Activated CD4-positive, alpha-beta T cell treated with anti-CD3 and anti-CD28 coated beads, Interleukin-2, Interleukin-6, amounts not matched to agents 100 ng/mL and 50 ng/mL, durations not matched to agents 16 hours and 8 hours (primary cell): ENCODE data around the gene USP4.
"Not testable (repeated sequence)": the region's sequence is repeated elsewhere in the genome, so short reads cannot be mapped to it uniquely, and the experiment has no call there.

ENCODE experiments used
- DNase-seq: peaks from one replicate; pipeline ENCODE4 v3.0.0-alpha.2; 2020

Gene USP4

DNA sequence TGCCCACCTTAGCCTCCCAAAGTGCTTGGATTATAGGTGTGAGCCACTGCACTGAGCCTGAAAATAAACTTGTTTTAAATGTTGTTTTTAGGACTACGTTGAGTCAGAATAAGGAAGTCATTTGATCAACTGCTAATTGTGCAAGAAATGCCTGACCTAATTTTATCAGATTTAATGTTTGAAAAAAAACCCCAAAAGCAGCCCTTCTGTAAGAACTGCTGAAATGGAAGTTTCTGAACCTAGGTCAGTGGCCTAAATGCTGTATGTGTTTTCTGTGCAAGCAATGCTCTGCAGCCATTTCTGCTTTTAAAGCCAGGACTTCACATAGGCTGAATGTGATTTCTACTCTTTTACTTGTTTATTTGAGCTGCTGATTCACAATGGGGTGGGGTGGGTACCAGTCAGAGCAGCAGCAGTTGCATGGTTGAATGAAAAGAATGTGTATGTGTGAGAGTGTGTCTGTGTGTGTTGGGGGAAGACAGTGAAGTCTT is 11.7 kb upstream of the USP4 start:
- DNase-seq = no peak

DNA sequence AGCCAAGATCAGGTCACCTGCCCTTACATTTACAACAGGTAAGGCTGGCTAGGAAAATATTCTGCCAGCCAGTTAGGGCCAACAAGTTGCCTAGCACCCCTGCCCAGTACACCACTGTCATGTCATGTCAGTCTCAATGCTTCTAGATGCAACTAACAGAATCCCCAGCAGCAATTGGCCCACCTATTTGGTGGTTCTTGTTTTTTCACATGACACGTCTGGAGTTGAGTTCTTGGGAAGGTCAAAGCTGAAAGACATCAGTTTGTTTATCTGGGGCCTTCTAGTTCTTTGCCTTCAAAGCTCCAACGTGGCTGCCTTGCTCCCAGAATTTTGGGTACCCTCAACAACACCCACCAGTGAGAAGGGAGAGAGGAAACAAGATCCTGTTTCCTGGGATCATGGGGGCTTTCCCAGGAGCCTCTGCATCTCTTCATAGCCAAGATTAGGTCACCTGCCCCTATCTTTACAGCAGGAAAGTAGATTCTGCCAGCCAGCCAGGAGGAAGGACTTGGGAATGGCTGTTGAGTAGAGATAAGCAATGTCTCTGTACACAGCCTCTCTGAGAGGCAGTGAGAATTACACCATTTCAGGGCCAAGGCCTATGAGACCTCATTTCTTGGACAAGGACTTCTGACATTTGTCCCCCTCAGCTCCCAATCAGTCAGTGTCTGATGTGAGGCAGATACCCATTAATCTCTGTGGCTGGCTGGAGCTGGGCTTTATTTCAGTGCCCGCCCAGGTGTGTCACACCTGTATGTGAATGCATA is 9.7 kb upstream of the USP4 start:
- no peak for DNase-seq

DNA sequence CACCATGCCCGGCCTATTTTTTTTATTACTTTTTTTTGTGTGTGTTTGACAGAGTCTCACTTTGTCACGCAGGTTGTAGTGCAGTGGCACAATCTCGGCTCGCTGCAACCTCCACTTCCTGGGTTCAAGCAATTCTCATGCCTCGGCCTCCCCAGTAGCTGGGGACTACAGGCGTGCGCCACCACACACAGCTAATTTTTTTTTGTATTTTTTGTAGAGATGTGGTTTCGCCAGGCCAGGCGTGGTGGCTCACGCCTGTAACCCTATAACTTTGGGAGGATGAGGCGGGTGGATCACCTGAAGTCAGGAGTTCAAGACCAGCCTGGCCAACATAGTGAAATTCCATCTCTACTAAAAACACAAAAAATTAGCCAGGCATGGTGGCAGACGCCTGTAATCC is 8.5 kb upstream of the USP4 start:
- not testable (repeated sequence) for DNase-seq

DNA sequence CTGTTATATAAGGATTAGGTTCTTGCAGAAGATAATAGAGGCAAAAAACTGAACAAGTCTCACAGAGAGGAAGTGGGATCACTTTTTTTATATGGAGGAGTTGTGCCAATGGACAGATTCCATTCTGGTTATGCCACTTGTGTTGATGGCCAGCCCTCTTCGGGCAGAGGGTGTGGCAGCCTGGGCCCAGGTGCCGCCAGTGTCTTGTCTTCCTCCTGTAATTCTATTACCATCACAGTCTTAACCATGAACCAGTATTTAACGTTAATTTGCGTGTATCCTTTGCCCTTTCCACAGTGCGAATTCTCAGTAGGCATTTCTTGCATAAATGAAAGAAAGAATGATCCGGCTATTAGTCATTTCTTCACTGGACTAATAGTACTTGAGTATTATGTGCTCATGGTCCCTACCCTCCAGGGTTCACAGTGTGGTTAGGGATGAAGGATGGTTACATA is 7.0 kb upstream of the USP4 start:
- no peak for DNase-seq

DNA sequence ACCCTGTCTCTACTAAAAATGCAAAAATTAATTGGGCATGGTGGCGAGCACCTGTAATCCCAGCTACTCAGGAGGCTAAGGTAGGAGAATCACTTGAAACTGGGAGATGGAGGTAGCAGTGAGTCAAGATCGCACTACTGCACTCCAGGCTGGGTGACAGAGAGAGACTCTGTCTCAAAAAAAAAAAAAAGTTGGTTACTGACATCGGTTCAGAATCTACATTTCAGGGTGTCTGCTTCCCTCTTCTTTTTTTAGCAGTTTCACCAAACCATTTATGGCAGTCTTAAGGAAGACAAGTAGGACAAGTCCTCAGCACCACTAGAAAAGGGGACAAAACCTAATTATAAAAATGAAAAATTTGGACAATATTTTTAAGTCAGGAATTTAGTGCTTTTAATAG is 3.3 kb upstream of the USP4 start:
- no peak for DNase-seq

DNA sequence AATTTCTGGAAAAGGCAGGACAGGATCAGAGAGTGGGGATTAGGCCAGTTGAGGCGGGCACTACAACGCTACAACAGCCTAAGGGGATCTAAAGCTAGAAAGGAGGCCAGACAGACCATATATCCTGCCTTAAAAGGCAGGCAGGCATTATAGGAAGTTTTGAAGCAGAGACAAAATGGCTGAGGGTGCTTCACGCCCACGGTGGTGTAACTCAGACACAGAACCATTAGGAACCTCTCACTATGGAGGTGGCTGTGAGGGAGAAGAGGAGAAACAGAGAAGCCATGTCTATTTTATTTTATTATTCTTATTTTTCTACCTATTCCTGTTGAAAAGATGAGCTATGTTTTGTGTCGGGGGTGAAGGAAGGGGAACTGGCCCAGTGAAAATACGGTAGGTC is 2.1 kb upstream of the USP4 start:
- DNase-seq = no peak

DNA sequence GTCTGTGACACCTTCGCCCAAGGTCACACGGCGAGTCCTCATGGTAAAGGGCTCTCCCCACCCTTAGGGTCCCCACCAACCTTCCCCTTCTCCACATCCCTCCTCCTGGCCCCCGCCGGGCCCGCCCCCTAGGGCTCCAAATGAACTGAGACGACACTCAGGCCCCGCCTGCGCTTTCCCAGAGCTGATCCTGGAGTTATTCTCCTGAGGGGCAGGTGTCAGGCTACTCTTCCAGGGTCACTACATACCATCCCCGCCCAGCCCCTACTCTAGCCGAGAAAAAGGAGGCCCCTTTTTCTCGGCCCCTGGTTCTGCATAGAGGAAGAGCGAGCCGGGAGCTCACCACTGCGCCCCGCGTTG is 292 bp downstream of the USP4 start:
- peak; percentile 30 for DNase-seq

DNA sequence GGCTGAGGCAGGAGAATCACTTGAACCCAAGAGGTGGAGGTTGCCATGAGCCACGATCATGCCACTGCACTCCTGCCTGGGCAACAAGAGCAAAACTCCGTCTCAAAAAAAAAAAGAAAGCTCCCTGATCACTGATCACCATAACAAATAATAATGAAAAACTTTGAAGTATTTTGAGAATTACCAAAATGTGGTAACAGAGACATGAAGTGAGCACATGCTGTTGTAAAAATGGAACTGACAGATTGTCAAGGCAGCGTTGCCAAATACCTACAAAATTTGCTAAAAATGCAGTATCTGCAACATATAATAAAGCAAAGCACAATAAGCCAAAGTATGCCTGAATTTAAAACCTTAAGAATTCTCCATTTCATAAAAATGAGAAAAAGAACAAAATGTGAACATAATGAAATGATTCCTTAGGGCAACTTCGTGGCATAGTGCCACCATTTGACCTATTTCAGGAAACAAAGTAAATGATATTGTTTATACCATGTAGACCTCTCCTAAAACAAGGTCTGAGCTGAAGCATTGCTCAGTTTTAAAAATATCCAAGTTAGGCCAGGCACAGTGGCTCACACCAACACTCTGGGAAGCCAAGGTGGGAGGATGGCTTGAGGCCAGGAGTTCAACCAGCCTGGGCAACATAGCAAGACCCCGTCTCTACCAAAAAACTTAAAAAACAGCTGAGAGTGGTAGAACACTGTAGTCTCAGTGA is 5.8 kb downstream of the USP4 start:
- no peak for DNase-seq

DNA sequence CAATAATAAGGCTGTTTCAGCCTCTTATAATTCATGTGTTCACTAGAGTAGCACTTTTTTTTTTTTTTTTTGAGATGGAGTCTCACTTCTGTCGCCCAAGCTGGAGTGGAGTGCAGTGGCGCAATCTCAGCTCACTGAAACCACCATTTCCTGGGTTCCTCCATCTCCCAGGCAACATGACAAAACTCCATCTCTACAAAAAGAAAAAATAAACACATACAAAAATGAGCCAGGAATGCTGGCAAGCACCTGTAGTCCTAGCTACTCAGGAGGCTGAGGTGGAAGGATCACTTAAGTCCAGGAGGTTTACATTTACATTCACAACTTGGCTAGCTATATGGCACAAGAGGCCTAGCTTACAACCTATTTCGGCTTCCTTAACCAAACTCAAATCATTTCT is 6.8 kb downstream of the USP4 start:
- DNase-seq = peak; percentile 40

DNA sequence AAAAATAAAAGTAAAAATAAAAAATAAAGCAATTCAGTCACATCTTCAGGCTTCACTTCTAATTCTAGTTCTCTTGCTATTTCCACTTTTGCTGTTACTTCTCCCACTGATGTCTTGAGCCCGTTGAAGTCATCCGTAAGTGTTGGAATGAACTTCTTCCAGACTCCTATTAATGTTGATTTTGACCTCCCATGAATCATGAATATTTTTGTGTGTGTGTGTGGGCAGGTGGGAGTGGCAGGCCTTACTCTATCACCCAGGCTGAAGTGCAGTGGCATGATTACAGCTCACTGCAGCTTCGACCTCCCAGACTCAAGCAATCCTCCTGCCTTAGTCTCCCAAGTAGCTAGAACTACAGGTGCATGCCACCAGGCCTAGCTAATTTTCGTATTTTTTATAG is 10.7 kb downstream of the USP4 start:
- DNase-seq = no peak

DNA sequence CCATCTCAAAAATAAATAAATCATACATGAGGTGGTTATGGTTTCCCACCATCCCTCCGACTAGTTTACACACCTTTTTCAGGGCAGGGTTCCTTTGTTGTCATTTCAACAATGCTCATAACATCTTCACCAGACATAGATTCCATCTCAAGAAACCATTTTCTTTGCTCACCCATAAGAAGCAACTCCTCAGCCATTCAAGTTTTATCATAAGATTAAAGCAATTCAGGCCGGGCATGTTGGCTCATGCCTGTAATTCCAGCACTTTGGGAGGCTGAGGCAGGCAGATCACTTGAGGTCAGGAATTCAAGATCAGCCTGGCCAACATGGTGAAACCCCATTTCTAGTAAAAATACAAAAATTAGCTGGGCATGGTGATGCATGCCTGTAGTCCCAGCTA is 11.5 kb downstream of the USP4 start:
- DNase-seq = not testable (repeated sequence)

DNA sequence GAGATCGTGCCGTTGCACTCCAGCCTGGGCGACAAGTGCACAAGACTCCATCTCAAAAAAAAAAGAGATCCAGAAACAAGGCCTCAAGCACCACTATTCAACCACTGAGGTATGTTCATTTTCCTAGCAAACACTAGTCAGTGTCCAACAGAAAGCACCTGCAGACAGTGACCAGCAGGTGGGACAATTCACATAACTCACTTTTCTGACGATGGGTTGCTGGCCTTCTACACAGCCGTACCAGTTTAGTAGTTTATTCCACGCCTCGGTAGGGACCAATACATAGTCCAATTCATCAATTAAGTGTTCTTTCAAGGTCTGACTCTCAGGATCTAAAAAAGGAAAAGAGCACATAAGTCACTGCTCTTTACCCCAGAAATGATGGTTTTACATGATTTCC is 12.4 kb downstream of the USP4 start:
- no peak for DNase-seq

DNA sequence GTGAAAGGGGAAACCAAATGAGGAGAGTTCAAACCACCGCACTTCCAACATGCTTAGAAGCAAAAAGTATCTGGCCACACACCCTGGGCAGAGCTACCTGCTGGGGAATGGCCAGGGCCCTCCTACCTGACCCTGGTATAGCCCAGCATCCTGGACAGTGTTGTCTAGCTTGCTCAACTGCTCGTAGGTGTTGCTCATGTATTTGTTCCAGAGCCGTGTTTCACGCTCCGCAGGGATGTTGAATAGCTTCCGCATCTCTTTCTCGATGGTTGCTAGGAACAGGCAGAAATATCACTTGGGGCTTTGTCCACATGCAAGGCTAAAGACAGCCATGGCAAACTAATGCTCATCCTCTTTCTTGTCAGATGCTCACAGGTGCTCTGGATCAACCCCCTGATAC is 15.1 kb downstream of the USP4 start:
- DNase-seq = no peak

DNA sequence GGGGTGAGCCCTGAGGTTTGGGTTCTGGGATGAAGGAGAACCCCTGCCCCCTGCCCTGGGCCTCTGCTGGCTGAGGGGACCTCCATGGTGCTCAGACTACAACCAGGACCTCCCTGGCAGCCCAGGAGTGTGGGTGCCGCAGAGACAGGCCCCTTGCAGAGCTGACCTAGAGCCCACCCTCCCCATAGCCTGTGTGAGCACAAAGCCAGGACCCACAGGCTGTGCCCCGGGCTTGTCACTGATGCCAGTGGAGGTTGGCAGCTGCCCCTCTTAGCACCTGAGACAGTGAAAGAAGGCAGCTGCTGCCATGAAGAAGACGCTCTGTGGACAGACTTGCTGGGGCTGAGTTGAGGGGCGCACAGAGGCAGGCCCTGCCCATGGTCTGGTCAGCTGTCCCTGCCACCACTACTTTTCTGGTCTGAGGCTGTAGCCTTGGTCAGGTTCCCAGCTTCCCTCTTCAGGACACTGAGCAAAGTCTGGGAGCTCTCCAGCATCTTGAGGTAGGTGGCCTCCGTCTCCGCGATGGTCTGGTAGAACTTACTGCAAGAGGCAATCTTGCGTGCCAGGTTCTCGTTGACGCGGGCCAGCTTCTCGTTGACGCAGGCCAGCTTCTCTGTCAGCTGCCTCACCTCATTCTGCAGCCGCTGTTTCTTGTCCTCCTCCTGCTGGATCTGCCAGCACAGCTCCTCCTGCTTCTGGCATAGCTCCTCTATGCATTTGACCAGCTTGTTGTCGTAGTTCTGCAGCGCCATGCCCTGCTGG is 23.0 kb downstream of the USP4 start:
- DNase-seq = no peak

DNA sequence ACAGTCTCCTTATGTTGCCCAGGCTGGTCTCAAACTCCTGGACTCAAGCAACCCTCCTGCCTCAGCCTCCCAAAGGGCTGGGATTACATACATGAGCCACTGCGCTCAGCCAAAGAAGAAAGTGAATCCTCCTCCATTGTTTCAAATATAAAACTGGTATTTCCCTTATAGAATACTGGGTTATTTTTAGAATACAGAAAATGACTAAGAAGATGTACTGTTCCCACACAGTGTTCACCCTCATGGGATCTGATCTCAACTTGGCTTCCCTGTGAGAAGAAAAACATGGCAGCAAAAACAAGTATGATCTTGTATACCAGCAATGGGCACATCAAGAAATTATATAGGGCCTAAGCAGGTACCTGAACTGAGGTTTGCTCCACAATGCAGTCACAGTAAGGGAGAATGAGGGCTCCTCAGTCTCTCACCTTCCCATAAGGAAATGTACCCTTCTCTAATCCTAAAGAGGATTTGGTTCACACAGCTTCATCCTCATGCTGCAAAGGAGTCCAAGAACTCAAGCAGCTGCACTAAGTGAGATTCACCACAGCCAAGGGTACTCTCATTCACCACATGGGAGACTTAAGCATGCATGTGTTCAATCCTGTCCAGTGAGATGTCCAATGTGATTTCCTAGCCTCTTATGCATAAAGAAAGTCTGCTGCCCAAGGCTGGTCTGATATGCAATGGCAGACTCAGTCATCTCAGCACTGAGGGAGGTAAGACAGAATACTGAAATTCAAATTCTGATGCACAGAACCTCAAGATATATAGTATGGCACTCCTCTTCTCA is 25.8 kb downstream of the USP4 start:
- no peak for DNase-seq

DNA sequence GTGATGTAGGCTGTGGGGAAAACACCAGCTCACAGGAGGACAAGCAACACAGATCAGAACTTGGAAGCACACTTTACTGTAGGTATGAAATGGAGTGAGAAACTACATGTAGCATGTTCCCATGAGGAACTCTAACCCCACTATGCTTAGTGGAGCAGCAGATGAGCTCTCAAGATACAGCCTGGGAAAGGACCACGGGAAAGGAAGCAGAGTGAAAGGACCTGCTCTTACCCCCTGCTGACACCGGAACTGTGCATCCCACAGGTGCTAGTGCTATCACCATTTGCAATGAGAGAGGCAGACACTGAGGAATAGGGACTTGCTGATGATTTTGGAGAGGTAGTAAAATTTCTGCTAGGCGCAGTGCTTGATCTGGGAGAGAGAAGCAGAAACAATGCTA is 28.6 kb downstream of the USP4 start:
- no peak for DNase-seq

DNA sequence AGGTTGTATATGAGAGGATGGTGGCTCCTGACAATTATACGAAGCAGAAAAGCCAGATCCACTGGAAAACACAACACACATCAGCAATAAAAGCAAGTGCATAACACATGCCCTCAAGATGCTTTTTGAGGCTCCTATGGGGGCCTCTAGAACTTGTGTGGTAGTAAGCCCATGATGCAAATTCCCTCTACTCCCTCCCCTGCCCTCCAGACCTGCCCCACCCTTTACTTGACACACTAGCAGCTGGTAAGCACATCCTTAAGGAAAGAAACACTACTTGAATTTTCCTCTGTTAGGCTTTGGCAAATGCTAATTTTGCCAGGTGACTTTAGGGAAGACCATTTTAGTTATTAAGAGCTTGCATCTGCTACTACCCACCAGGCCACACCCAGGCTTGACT is 29.2 kb downstream of the USP4 start:
- DNase-seq = no peak

DNA sequence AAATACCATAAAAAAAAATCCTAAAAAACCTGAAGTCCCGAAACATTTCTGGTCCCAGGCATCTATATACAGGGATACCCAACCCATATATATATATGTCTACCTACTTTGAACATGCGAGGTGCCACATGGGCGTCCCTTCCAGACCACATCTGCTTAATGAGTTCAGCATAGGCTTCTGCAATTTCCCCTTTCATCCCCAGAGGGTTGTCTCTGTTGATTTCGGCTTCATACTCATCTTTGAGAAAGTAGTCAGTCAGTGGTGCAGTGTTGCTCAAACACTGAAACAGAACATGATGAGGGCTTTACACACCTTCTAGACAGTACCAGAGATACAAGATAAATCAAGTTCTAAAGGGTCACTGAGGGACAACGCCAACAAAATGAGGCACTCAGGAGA is 34.2 kb downstream of the USP4 start:
- no peak for DNase-seq

DNA sequence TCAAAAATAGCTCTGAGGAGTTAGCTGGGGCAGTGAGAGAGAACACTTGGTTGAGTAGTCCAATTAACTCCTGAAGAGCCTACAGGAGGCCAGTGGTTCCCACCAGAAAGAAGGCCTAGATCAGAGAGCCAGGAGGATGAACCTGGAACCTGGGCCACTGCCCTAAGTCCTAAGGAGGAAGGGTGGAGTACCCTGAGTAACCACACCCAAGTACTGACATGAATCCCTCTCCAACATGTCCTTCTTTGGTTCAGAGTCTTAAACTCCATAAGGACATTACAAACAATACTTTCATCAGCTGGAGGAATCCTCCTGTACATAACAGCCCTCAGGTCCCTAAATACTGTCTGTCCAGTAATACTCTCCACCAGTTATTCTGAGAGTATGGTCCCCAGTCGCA is 37.2 kb downstream of the USP4 start:
- DNase-seq = no peak

DNA sequence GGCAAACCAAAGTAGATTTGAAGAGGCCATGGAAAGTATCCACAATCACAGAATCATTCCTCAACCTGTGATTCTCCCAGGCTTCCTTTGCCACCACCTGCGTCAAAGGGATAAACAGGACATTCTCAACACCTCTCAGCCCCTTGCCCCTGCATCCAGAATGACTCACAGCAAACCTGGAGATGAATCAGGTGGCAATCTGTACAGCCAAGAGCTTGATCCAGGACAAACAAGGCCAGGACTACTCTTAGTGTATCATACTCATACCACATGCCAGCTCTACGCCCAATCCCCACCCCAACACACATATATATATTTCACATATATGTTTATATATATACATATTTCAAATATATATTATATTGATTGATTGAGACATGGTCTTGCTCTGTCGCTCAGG is 39.3 kb downstream of the USP4 start:
- no peak for DNase-seq

DNA sequence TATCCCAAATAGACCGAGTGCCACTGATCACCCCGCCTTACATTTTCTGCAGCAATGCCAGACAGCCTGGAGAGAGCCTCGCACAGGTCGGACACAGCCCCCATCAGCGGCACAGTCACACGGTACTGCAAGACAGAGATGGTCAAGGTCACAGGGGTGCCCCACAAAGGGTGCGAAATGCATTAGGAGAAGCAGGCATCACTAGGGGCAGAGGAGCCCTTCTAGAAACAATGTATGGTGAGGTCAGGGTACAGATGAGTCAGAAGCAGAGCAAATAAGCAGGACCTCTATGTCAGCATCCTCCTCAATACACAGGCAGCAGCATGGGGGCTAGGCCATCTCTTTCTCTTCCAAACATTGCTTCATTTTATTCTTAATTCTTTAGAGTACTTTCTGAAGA is 41.3 kb downstream of the USP4 start:
- DNase-seq = no peak

DNA sequence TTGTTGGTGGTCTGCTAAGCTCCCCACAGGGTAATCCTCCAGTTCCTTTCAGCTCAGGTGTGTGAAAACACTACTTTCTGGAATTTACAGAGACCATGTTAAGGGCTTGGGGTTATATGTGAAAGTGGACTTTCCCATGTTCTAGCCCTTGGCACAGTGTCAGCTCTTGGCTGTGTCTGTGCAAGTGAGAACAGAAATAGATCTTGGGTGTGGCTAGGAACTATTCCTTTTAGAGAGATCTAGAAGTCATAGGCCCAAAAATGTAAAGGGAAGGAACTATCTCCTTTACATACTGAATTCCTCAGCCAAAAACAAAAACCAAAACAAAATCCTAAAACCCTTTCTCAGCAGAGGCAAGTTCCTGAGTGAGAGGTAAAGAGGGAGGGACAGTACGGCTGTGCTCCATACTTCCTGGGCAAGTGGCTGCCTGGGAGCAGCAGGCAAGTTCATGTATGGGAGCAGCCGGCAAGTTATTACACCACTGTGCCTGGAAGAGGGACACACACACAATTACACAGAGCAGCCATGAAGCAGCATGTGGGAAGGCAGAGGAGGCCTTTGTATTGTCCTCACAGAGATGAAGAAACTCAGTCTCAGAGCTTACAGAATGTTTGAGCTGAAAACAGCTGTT is 43.0 kb downstream of the USP4 start:
- DNase-seq = no peak
